SK-N-SH treated with all-trans-retinoic acid at 6 μM for 48 hours (cell line): ENCODE data around the gene AUTS2.

Source experiments
- ATAC-seq: fragments of 200-7000 bp; cut with Tn5 transposase; 3 replicates; pipeline ENCODE4 v1.9.1; 2020; ENCODE audit warnings: mild to moderate bottlenecking, moderate library complexity
- ARNTL ChIP-seq: fragments of 450-650 bp; formaldehyde crosslinking; IDR thresholded peaks from 2 replicates; pipeline ENCODE4 v1.5.0; 2020; ENCODE audit warnings: low read depth, mild to moderate bottlenecking, moderate library complexity, borderline replicate concordance
- BACH2 ChIP-seq: fragments of 250-450 bp; sonication (Bioruptor Pico); IDR thresholded peaks from 2 replicates; pipeline ENCODE4 v1.9.0; 2021; ENCODE audit warnings: mild to moderate bottlenecking, borderline replicate concordance
- CSDC2 ChIP-seq: fragments of 250-450 bp; sonication (Bioruptor Pico); IDR thresholded peaks from 2 replicates; pipeline ENCODE4 v1.5.0; 2020; ENCODE audit warnings: mild to moderate bottlenecking, moderate library complexity
- ESRRG ChIP-seq: fragments of 250-450 bp; sonication (Bioruptor Pico); IDR thresholded peaks from 2 replicates; pipeline ENCODE4 v1.6.1; 2021; ENCODE audit warnings: mild to moderate bottlenecking
- GLIS3 ChIP-seq: fragments of 250-450 bp; sonication (Bioruptor Pico); IDR thresholded peaks from 2 replicates; pipeline ENCODE4 v1.5.0; 2020; ENCODE audit warnings: mild to moderate bottlenecking, moderate library complexity
- ISL1 ChIP-seq: fragments of 250-450 bp; sonication (Bioruptor Pico); IDR thresholded peaks from 2 replicates; pipeline ENCODE4 v2.1.2; 2022; ENCODE audit warnings: mild to moderate bottlenecking, moderate library complexity
- OSR1 ChIP-seq: fragments of 250-450 bp; sonication (Bioruptor Pico); IDR thresholded peaks from 2 replicates; pipeline ENCODE4 v1.8.0; 2022; ENCODE audit warnings: moderate library complexity, mild to moderate bottlenecking, inconsistent platforms
- PPARA ChIP-seq: fragments of 250-450 bp; sonication (Bioruptor Pico); IDR thresholded peaks from 2 replicates; pipeline ENCODE4 v1.5.0; 2020; ENCODE audit warnings: mild to moderate bottlenecking, borderline replicate concordance
- RARB ChIP-seq: fragments of 250-450 bp; sonication (Bioruptor Pico); IDR thresholded peaks from 2 replicates; pipeline ENCODE4 v1.8.0; 2021; ENCODE audit warnings: mild to moderate bottlenecking, moderate library complexity
- SNAI2 ChIP-seq: fragments of 250-450 bp; sonication (Bioruptor Pico); IDR thresholded peaks from 2 replicates; pipeline ENCODE4 v1.5.0; 2020; ENCODE audit warnings: mild to moderate bottlenecking, moderate library complexity
- TCF4 ChIP-seq: fragments of 250-450 bp; sonication (Bioruptor Pico); IDR thresholded peaks from 2 replicates; pipeline ENCODE4 v1.8.0; 2021; ENCODE audit warnings: mild to moderate bottlenecking, moderate library complexity, borderline replicate concordance
- ZC3H10 ChIP-seq: fragments of 250-450 bp; sonication (Bioruptor Pico); IDR thresholded peaks from 2 replicates; pipeline ENCODE4 v1.5.1; 2021; ENCODE audit warnings: mild to moderate bottlenecking, moderate library complexity
- ZNF565 ChIP-seq: fragments of 450-650 bp; formaldehyde crosslinking; conservative IDR thresholded peaks from 2 replicates; pipeline ENCODE4 v1.5.0; 2020; ENCODE audit warnings: low read depth, mild to moderate bottlenecking, moderate library complexity
- ZNF70 ChIP-seq: fragments of 450-650 bp; formaldehyde crosslinking; IDR thresholded peaks from 2 replicates; pipeline ENCODE4 v1.5.0; 2020; ENCODE audit warnings: mild to moderate bottlenecking, moderate library complexity
- ZNF8 ChIP-seq: fragments of 450-650 bp; formaldehyde crosslinking; IDR thresholded peaks from 2 replicates; pipeline ENCODE4 v1.5.0; 2020; ENCODE audit warnings: mild to moderate bottlenecking, moderate library complexity
- TF ChIP-seq, protein P1 (sequence below): fragments of 250-450 bp; sonication (Bioruptor Pico); IDR thresholded peaks from 2 replicates; pipeline ENCODE4 v1.5.1; 2021; ENCODE audit warnings: mild to moderate bottlenecking, moderate library complexity
- TF ChIP-seq, protein P2 (sequence below): fragments of 250-450 bp; sonication (Bioruptor Pico); IDR thresholded peaks from 2 replicates; pipeline ENCODE4 v1.5.0; 2020; ENCODE audit warnings: mild to moderate bottlenecking, moderate library complexity
- TF ChIP-seq, protein P3 (sequence below): fragments of 250-450 bp; sonication (Bioruptor Pico); IDR thresholded peaks from 2 replicates; pipeline ENCODE4 v1.8.0; 2021; ENCODE audit warnings: low read depth, mild to moderate bottlenecking, moderate library complexity, borderline replicate concordance
- TF ChIP-seq, protein P4 (sequence below): fragments of 250-450 bp; sonication (Bioruptor Pico); IDR thresholded peaks from 2 replicates; pipeline ENCODE4 v1.5.1; 2020; ENCODE audit warnings: low read depth, mild to moderate bottlenecking, moderate library complexity
- TF ChIP-seq, protein P5 (sequence below): fragments of 250-450 bp; sonication (Bioruptor Pico); IDR thresholded peaks from 2 replicates; pipeline ENCODE4 v1.8.0; 2020; ENCODE audit warnings: mild to moderate bottlenecking, moderate library complexity, borderline replicate concordance

Gene AUTS2

DNA sequence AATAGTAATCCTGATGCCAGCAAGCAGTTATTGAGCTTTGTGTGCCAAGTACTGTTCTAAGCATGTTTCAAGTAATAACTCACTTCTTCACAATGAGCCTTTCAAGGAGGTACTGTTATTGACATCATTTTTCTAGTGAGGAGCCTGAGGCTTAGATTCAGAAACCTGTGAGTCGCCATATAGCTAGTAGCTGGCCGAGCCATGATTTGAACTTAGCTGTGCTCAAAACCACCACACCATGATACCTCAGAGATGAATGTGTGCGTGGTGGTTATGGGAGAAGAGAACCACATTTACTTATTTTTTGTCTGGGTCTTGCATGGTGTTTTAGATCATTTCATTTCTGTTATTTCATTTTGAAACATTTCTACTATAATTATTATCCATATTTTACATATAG, 578.9 kb downstream of the AUTS2 start:
- TF ChIP-seq ZC3H10 (CRISPR knock-in tag) = no peak
- no peak for TF ChIP-seq ISL1
- TF ChIP-seq PPARA (CRISPR knock-in tag) = no peak
- no peak for TF ChIP-seq OSR1
- no peak for TF ChIP-seq ARNTL
- TF ChIP-seq ZNF70 = no peak
- no peak for TF ChIP-seq ZNF565 (CRISPR knock-in tag)
- no peak for TF ChIP-seq SNAI2 (CRISPR knock-in tag)
- TF ChIP-seq, protein P1, sequence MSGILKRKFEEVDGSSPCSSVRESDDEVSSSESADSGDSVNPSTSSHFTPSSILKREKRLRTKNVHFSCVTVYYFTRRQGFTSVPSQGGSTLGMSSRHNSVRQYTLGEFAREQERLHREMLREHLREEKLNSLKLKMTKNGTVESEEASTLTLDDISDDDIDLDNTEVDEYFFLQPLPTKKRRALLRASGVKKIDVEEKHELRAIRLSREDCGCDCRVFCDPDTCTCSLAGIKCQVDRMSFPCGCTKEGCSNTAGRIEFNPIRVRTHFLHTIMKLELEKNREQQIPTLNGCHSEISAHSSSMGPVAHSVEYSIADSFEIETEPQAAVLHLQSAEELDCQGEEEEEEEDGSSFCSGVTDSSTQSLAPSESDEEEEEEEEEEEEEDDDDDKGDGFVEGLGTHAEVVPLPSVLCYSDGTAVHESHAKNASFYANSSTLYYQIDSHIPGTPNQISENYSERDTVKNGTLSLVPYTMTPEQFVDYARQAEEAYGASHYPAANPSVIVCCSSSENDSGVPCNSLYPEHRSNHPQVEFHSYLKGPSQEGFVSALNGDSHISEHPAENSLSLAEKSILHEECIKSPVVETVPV (CRISPR knock-in tag) = no peak
- TF ChIP-seq GLIS3 = no peak
- TF ChIP-seq TCF4 (CRISPR knock-in tag) = no peak
- TF ChIP-seq RARB (CRISPR knock-in tag) = no peak
- no peak for TF ChIP-seq BACH2 (CRISPR knock-in tag)
- TF ChIP-seq, protein P2, sequence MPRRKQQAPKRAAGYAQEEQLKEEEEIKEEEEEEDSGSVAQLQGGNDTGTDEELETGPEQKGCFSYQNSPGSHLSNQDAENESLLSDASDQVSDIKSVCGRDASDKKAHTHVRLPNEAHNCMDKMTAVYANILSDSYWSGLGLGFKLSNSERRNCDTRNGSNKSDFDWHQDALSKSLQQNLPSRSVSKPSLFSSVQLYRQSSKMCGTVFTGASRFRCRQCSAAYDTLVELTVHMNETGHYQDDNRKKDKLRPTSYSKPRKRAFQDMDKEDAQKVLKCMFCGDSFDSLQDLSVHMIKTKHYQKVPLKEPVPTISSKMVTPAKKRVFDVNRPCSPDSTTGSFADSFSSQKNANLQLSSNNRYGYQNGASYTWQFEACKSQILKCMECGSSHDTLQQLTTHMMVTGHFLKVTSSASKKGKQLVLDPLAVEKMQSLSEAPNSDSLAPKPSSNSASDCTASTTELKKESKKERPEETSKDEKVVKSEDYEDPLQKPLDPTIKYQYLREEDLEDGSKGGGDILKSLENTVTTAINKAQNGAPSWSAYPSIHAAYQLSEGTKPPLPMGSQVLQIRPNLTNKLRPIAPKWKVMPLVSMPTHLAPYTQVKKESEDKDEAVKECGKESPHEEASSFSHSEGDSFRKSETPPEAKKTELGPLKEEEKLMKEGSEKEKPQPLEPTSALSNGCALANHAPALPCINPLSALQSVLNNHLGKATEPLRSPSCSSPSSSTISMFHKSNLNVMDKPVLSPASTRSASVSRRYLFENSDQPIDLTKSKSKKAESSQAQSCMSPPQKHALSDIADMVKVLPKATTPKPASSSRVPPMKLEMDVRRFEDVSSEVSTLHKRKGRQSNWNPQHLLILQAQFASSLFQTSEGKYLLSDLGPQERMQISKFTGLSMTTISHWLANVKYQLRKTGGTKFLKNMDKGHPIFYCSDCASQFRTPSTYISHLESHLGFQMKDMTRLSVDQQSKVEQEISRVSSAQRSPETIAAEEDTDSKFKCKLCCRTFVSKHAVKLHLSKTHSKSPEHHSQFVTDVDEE = no peak
- ATAC-seq = peak; percentile 49; the same call in 2 of the 3 replicates

DNA sequence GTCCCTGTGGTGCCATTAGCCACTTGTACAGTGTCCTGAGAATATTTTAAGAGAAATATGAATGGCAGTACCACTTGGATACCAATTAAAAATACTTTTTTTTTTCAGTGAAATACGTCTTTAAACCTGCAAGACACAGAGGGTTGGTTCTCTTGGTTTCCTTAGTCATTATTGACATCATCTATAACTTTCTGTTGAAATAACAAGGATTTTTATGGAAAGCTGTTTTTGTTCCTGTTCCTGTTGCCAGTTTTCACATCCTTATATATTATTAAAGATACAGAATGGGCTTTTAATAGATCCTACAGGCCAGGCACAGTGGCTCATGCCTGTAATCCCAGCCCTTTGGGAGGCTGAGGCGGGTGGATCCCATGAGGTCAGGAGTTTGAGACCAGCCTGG, 579.9 kb downstream of the AUTS2 start:
- no peak for ATAC-seq
- TF ChIP-seq RARB (CRISPR knock-in tag) (no peak), BACH2 (CRISPR knock-in tag) (no peak), ISL1 (no peak), SNAI2 (CRISPR knock-in tag) (no peak), ESRRG (CRISPR knock-in tag) (no peak), ZNF8 (CRISPR knock-in tag) (no peak), PPARA (CRISPR knock-in tag) (no peak), GLIS3 (no peak), ZC3H10 (CRISPR knock-in tag) (no peak), ARNTL (no peak)
- TF ChIP-seq, protein P2 = no peak
- TF ChIP-seq, protein P3, sequence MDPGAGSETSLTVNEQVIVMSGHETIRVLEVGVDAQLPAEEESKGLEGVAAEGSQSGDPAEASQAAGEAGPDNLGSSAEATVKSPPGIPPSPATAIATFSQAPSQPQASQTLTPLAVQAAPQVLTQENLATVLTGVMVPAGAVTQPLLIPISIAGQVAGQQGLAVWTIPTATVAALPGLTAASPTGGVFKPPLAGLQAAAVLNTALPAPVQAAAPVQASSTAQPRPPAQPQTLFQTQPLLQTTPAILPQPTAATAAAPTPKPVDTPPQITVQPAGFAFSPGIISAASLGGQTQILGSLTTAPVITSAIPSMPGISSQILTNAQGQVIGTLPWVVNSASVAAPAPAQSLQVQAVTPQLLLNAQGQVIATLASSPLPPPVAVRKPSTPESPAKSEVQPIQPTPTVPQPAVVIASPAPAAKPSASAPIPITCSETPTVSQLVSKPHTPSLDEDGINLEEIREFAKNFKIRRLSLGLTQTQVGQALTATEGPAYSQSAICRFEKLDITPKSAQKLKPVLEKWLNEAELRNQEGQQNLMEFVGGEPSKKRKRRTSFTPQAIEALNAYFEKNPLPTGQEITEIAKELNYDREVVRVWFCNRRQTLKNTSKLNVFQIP (CRISPR knock-in tag) = no peak
- TF ChIP-seq, protein P4, sequence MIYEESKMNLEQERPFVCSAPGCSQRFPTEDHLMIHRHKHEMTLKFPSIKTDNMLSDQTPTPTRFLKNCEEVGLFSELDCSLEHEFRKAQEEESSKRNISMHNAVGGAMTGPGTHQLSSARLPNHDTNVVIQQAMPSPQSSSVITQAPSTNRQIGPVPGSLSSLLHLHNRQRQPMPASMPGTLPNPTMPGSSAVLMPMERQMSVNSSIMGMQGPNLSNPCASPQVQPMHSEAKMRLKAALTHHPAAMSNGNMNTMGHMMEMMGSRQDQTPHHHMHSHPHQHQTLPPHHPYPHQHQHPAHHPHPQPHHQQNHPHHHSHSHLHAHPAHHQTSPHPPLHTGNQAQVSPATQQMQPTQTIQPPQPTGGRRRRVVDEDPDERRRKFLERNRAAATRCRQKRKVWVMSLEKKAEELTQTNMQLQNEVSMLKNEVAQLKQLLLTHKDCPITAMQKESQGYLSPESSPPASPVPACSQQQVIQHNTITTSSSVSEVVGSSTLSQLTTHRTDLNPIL (CRISPR knock-in tag) = no peak

DNA sequence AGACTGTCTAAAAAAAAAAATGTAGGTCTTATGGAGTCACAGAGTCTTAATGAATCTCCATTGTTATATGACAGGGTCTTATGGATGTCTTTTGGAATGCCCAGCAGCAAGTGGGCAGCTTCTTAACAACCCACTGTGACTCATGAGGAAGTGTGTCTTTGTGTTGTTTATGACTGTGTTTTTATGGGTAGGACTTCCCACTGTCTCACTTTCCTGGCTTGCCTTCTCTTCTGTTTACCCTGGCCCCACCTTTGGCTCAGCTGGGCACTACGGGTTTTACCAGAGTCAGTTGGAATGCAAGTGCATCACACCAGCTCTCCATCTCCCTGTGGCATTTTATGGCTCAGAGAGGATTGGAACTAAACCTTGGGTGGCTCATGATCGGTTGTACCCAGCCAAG, 580.5 kb downstream of the AUTS2 start:
- peak; percentile 66 for ATAC-seq

More for the DNA sequence above, 580.5 kb downstream of the AUTS2 start:
- TF ChIP-seq TCF4 (CRISPR knock-in tag) (no peak), BACH2 (CRISPR knock-in tag) (no peak), PPARA (CRISPR knock-in tag) (no peak), RARB (CRISPR knock-in tag) (no peak), CSDC2 (CRISPR knock-in tag) (no peak), ARNTL (no peak)
- TF ChIP-seq, protein P3 (CRISPR knock-in tag) = no peak
- TF ChIP-seq, protein P5, sequence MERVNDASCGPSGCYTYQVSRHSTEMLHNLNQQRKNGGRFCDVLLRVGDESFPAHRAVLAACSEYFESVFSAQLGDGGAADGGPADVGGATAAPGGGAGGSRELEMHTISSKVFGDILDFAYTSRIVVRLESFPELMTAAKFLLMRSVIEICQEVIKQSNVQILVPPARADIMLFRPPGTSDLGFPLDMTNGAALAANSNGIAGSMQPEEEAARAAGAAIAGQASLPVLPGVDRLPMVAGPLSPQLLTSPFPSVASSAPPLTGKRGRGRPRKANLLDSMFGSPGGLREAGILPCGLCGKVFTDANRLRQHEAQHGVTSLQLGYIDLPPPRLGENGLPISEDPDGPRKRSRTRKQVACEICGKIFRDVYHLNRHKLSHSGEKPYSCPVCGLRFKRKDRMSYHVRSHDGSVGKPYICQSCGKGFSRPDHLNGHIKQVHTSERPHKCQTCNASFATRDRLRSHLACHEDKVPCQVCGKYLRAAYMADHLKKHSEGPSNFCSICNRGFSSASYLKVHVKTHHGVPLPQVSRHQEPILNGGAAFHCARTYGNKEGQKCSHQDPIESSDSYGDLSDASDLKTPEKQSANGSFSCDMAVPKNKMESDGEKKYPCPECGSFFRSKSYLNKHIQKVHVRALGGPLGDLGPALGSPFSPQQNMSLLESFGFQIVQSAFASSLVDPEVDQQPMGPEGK (CRISPR knock-in tag) = no peak
- TF ChIP-seq, protein P1 (CRISPR knock-in tag) = no peak
- TF ChIP-seq, all 23 proteins: peak for 0
